Measurements from ENCODE around the gene NENF. TPM values are rescaled to one million over a fixed set of nuclear protein-coding genes. Genes with fewer than 3 reads are reported as not detected.

Gene NENF
- polyA plus RNA-seq, 1 donor from 2014 or later, result 7.9 TPM

GRCh38 chr1:212487774-212488435 is 55.2 kb downstream of the NENF start:
- no peaks in the 10 kb centered on the region for H3K79me2 ChIP-seq (replicated peaks; ENCODE audit: insufficient read depth, low read length)
- no peak overlapping the region for H3K4me2 ChIP-seq (ENCODE audit: low read length)
- no peaks in the 10 kb centered on the region for H3K9me2 ChIP-seq (ENCODE audit: insufficient read depth, low read length)
- H3K9ac ChIP-seq (ENCODE audit: low read length), result no peak overlapping the region
- H3K27me3 ChIP-seq (ENCODE audit: insufficient read depth, low read depth, low read length), result no peaks in the 10 kb centered on the region
- no peaks in the 10 kb centered on the region for H3K36me3 ChIP-seq (ENCODE audit: insufficient read depth, low read length)
- no peaks in the 10 kb centered on the region for H3K9me3 ChIP-seq (ENCODE audit: low read length)
- TF ChIP-seq MXI1 (conservative IDR thresholded peaks at IDR 0.05; ENCODE audit: poor library complexity, severe bottlenecking), result no peak
- no peak for TF ChIP-seq EZH2 (IDR thresholded peaks at IDR 0.05; ENCODE audit: borderline replicate concordance, insufficient read depth, low read length, poor library complexity, severe bottlenecking)
- H3K4me3 ChIP-seq (ENCODE audit: low read length), result no peak overlapping the region
- no peak overlapping the region for H2AFZ ChIP-seq (ENCODE audit: low read depth, low read length)
- no peaks in the 10 kb centered on the region for H3F3A ChIP-seq (ENCODE audit: insufficient read depth, low read length, poor library complexity, severe bottlenecking)
- no peak overlapping the region for H3K27ac ChIP-seq (ENCODE audit: low read length)
- no peaks in the 10 kb centered on the region for H4K20me1 ChIP-seq (ENCODE audit: insufficient read depth)

DNA sequence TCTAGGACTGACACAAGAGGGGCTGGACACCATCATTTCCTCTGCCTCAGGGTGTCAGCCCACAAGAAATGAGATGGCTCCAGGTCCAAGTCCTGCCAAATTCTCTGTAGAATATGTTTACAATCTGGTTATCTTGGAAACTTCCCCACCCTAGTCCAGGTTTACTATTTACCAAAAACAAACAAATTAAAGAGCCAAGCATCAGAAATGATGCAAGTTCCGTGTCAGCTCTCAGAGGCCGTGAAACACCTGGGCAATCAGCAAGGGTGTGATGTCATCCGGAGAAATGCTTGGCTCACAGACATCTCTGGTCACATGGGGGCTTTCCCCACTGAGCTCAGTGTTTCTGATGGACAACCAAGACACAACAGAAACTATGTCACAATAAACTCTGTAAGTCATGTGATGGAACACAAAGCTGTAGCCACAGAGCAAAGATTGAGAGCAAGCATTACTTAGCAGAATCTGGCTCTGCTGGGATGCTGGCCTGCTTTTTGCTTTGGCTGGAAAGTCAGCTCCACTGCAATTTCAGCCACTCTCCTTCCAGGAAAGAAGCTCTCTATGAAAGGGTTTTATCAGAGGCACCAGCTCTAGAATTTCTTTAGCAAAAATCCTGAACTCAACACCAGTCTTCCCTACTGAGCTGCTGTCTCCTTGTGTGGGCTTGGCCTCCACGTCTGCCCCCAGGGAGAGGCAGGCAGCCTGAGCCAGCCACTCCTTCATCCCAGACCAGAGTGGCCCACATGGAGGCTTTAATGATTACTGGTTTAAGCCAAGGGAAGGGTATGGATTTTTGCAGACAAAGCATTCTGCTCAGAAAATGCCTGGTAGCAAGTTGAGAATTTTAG is 55.9 kb downstream of the NENF start:
- H2AFZ ChIP-seq (ENCODE audit: low read depth, low read length), result no peak overlapping the region
- no peak overlapping the region for H3K27ac ChIP-seq (ENCODE audit: low read length)
- TF ChIP-seq REST (IDR thresholded peaks at IDR 0.05; ENCODE audit: borderline replicate concordance), result no peak
- peak; percentile 25 for TF ChIP-seq POLR2AphosphoS5 (IDR thresholded peaks at IDR 0.05)
- H3K4me2 ChIP-seq (ENCODE audit: low read length), result no peak overlapping the region
- H3K27me3 ChIP-seq (ENCODE audit: insufficient read depth, low read depth, low read length), result no peaks in the 10 kb centered on the region
- H3K79me2 ChIP-seq (replicated peaks; ENCODE audit: insufficient read depth, low read length), result no peaks in the 10 kb centered on the region
- no peaks in the 10 kb centered on the region for H3K9me2 ChIP-seq (ENCODE audit: insufficient read depth, low read length)
- no peaks in the 10 kb centered on the region for H4K20me1 ChIP-seq (ENCODE audit: insufficient read depth)
- H3K4me3 ChIP-seq (ENCODE audit: low read length), result no peak overlapping the region
- H3K9ac ChIP-seq (ENCODE audit: low read length), result no peak overlapping the region
- no peaks in the 10 kb centered on the region for H3K36me3 ChIP-seq (ENCODE audit: insufficient read depth, low read length)
- no peaks in the 10 kb centered on the region for H3K9me3 ChIP-seq (ENCODE audit: low read length)
- H3F3A ChIP-seq (ENCODE audit: insufficient read depth, low read length, poor library complexity, severe bottlenecking), result no peaks in the 10 kb centered on the region

DNA sequence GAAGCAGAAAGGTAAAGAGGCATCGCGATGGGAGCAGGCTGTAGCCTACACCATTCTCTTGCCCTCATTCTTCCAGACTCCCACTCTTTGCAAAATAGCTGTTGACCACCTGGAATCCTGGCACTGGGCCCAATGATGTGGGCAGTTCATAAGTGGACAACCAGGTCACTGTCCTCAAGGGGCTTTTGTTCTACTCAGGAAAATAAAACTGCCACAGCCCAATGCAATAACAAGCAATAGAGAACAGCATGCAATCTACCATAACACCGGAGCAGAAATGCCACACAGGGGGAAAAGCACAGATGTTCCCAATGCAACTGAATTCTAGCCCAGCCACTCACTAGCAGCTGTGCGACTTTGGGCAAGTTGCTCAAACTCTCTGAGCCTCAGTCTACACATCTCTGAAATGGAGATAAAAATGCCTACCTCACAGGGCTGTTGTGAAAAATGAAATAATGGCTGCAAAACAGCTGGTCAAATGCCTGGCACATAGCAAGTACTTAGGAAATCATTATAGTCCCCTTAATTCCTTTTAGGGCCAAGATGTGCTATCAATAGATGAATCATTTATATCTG is 56.7 kb downstream of the NENF start:
- Histone ChIP-seq H3K79me2 (replicated peaks; ENCODE audit: insufficient read depth, low read length) (no peaks in the 10 kb centered on the region), H3K9ac (ENCODE audit: low read length) (no peak overlapping the region), H3F3A (ENCODE audit: insufficient read depth, low read length, poor library complexity, severe bottlenecking) (no peaks in the 10 kb centered on the region), H3K4me3 (ENCODE audit: low read length) (no peak overlapping the region), H3K9me2 (ENCODE audit: insufficient read depth, low read length) (no peaks in the 10 kb centered on the region), H3K27ac (ENCODE audit: low read length) (peak overlapping the region; percentile 9), H3K9me3 (ENCODE audit: low read length) (no peaks in the 10 kb centered on the region), H2AFZ (ENCODE audit: low read depth, low read length) (no peak overlapping the region), H3K27me3 (ENCODE audit: insufficient read depth, low read depth, low read length) (no peaks in the 10 kb centered on the region), H3K4me2 (ENCODE audit: low read length) (no peak overlapping the region), H4K20me1 (ENCODE audit: insufficient read depth) (no peaks in the 10 kb centered on the region), H3K36me3 (ENCODE audit: insufficient read depth, low read length) (no peaks in the 10 kb centered on the region)
- TF ChIP-seq SMC3 (conservative IDR thresholded peaks at IDR 0.05; ENCODE audit: poor library complexity), result no peak
- TF ChIP-seq, protein P1, sequence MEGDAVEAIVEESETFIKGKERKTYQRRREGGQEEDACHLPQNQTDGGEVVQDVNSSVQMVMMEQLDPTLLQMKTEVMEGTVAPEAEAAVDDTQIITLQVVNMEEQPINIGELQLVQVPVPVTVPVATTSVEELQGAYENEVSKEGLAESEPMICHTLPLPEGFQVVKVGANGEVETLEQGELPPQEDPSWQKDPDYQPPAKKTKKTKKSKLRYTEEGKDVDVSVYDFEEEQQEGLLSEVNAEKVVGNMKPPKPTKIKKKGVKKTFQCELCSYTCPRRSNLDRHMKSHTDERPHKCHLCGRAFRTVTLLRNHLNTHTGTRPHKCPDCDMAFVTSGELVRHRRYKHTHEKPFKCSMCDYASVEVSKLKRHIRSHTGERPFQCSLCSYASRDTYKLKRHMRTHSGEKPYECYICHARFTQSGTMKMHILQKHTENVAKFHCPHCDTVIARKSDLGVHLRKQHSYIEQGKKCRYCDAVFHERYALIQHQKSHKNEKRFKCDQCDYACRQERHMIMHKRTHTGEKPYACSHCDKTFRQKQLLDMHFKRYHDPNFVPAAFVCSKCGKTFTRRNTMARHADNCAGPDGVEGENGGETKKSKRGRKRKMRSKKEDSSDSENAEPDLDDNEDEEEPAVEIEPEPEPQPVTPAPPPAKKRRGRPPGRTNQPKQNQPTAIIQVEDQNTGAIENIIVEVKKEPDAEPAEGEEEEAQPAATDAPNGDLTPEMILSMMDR (IDR thresholded peaks at IDR 0.05; ENCODE audit: poor library complexity, severe bottlenecking), result no peak
- no peak for TF ChIP-seq REST (IDR thresholded peaks at IDR 0.05; ENCODE audit: borderline replicate concordance)
- TF ChIP-seq EP300 (conservative IDR thresholded peaks at IDR 0.05; ENCODE audit: poor library complexity, severe bottlenecking), result no peak
- no peak for TF ChIP-seq EZH2 (IDR thresholded peaks at IDR 0.05; ENCODE audit: borderline replicate concordance, insufficient read depth, low read length, poor library complexity, severe bottlenecking)
- no peak for TF ChIP-seq POLR2AphosphoS5 (IDR thresholded peaks at IDR 0.05)
- TF ChIP-seq MXI1 (conservative IDR thresholded peaks at IDR 0.05; ENCODE audit: poor library complexity, severe bottlenecking), result no peak
- no peak for TF ChIP-seq TAF1 (IDR thresholded peaks at IDR 0.05; ENCODE audit: low read depth)
- TF ChIP-seq RAD21 (conservative IDR thresholded peaks at IDR 0.05), result no peak

All from neural cell (in vitro differentiated cells).